Gastroesophageal sphincter (tissue), 4 donors: ENCODE results near the gene COCH. TPM values are rescaled to one million over a fixed set of nuclear protein-coding genes. Genes with fewer than 3 reads are reported as not detected.

Experiments used
- ATAC-seq: fragments of 150-250 bp; one replicate; pipeline ENCODE4 v1.9.1; 2016; ENCODE audit warnings: mild to moderate bottlenecking, moderate library complexity
- H3K27ac ChIP-seq, 4 donors: fragments of 200-600 bp; sonication (generic) in 3 of 4; 1 replicate in 3 of 4; 2 replicates in 1 of 4; pipeline ENCODE4 v1.5.1; 2016 to 2019
- H3K27me3 ChIP-seq: fragments of 200-600 bp; sonication (generic); one replicate; pipeline ENCODE4 v1.5.1; 2019
- H3K36me3 ChIP-seq, 2 donors: fragments of 200-600 bp; sonication (generic); one replicate each; pipeline ENCODE4 v1.5.1; 2019; ENCODE audit warnings: control low read depth in 1 of 2
- H3K4me1 ChIP-seq, 3 donors: fragments of 200-600 bp; sonication (generic); 1 replicate in 2 of 3; 2 replicates in 1 of 3; pipeline ENCODE4 v1.5.1; 2016 to 2019; ENCODE audit warnings: control low read depth in 2 of 3
- H3K4me3 ChIP-seq, 2 donors: fragments of 200-600 bp; sonication (generic); one replicate each; pipeline ENCODE4 v1.5.1; 2019; ENCODE audit warnings: mild to moderate bottlenecking in 1 of 2, moderate library complexity in 1 of 2
- H3K9me3 ChIP-seq, 3 donors: fragments of 200-600 bp; sonication (generic); one replicate each; pipeline ENCODE4 v1.5.1; 2017 to 2019; ENCODE audit warnings: control low read depth in 2 of 3
- EP300 ChIP-seq: sonication (generic); formaldehyde crosslinking; IDR thresholded peaks from one replicate; pipeline ENCODE4 v1.6.1; 2017; ENCODE audit warnings: antibody characterized with exemption, mild to moderate bottlenecking
- POLR2A ChIP-seq, 2 donors: fragments of 450-650 bp; IDR thresholded peaks; one replicate each; pipeline ENCODE4 v1.6.1; 2017; ENCODE audit warnings: antibody characterized with exemption in 2 of 2, mild to moderate bottlenecking in 2 of 2, moderate library complexity in 1 of 2
- POLR2AphosphoS5 ChIP-seq: sonication (generic); formaldehyde crosslinking; IDR thresholded peaks from one replicate; pipeline ENCODE4 v1.6.1; 2017; ENCODE audit warnings: antibody characterized with exemption
- whole genome bisulfite sequencing, 2 donors: methylation state at CpG; one replicate each; pipeline ENCODE4 v1.1.5; 2018; ENCODE audit warnings: low coverage in 1 of 2; 5-methylcytosine and 5-hydroxymethylcytosine counted together
- total RNA-seq, 4 donors: library from RNA; depleted of rRNA; stranded (reverse); fragments of >200 nt; gene quantifications; one replicate each; pipeline ENCODE4 v1.1.0, GENCODE V29; 2016
- TF ChIP-seq, protein P1 (sequence below), 4 experiments: fragments of 200-600 bp in 2 of 4; fragments of 450-650 bp in 2 of 4; sonication (generic) in 1 of 4; IDR thresholded peaks; one replicate each; pipeline ENCODE4 v1.5.1; 2017 to 2019; ENCODE audit warnings: antibody characterized with exemption in 4 of 4, mild to moderate bottlenecking in 2 of 4, moderate library complexity in 2 of 4

COCH gene
- total RNA-seq, 4 donors from 2014 or later: 0.16 to 5.4 (median 2.1) TPM

DNA sequence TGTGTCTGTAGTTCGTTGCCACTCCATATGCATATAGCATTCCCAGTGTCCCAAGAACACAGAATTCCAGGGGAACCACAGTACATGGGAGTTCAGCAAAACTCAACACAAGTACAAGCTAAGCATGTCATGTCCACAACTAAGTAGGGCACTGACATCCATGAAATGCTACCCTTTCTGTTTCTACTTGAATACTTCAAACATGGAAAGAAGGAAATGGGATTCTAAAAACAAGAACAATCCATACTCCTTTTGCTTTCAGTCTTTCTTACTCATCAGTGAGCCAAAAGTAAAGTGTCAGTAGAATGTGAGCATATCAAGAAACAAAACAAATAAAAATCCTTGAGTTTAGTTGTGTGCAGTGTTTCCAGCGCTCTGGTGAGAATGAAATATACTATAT lies 36.0 kb upstream of the COCH start:
- TF ChIP-seq, protein P1, sequence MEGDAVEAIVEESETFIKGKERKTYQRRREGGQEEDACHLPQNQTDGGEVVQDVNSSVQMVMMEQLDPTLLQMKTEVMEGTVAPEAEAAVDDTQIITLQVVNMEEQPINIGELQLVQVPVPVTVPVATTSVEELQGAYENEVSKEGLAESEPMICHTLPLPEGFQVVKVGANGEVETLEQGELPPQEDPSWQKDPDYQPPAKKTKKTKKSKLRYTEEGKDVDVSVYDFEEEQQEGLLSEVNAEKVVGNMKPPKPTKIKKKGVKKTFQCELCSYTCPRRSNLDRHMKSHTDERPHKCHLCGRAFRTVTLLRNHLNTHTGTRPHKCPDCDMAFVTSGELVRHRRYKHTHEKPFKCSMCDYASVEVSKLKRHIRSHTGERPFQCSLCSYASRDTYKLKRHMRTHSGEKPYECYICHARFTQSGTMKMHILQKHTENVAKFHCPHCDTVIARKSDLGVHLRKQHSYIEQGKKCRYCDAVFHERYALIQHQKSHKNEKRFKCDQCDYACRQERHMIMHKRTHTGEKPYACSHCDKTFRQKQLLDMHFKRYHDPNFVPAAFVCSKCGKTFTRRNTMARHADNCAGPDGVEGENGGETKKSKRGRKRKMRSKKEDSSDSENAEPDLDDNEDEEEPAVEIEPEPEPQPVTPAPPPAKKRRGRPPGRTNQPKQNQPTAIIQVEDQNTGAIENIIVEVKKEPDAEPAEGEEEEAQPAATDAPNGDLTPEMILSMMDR (IDR thresholded peaks at IDR 0.05): no peak
- TF ChIP-seq POLR2A (IDR thresholded peaks at IDR 0.05) (no peak), EP300 (no peak)
- Histone ChIP-seq H3K27me3 (no peaks in the 10 kb centered on the region), H3K4me1 (no peaks in the 10 kb centered on the region), H3K36me3 (no peaks in the 10 kb centered on the region), H3K4me3 (no peak overlapping the region), H3K27ac (no peak overlapping the region), H3K9me3 (no peaks in the 10 kb centered on the region)
- ATAC-seq: no peak
- 50 to 76% methylated on average over 2 of the region's 2 CpGs for WGBS, 2 donors

DNA sequence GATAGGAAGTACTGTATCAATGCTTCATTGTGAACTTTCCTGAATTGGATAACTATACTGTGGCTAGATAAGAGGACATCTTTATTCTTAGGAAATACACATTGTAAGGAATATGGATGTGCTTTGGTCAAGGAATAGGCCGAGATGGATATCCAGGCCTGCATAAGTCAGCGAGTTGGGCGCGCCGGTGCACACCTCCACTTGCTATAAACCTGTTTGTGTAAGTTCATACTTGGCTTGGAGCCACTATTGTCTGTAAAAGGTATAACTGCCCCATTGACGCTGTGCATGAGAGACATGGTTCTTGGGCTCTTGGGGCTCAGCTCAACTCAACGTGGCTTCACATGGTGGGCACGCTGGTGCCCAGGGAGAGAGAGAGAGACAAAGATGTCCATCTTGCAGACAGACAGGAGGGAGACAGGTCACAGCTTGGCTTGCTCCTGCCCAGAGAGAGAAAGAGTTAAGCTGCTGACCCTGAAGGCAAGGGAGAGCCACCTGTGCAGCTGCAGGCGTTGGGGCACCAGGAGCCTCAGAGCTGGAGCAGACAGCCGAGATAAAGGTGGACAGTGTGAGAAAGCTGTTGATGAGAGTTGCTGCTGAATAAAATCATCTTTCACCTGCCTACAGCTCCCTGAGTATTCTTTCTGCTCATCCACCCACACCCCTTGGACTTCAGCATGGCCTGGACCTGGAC lies 34.1 kb upstream of the COCH start:
- H3K27me3 ChIP-seq: no peaks in the 10 kb centered on the region
- H3K27ac ChIP-seq: no peak overlapping the region
- TF ChIP-seq POLR2AphosphoS5 (no peak), EP300 (no peak), POLR2A (IDR thresholded peaks at IDR 0.05) (no peak)
- TF ChIP-seq, protein P1 (IDR thresholded peaks at IDR 0.05): no peak
- H3K4me3 ChIP-seq: no peak overlapping the region
- no peaks in the 10 kb centered on the region for H3K36me3 ChIP-seq
- 77% methylated on average over 8 of the region's 10 CpGs; no CpG with 5 or more reads in 1 of the 2 donors for WGBS, 2 donors
- no peak for ATAC-seq
- H3K4me1 ChIP-seq: no peaks in the 10 kb centered on the region
- no peaks in the 10 kb centered on the region for H3K9me3 ChIP-seq

DNA sequence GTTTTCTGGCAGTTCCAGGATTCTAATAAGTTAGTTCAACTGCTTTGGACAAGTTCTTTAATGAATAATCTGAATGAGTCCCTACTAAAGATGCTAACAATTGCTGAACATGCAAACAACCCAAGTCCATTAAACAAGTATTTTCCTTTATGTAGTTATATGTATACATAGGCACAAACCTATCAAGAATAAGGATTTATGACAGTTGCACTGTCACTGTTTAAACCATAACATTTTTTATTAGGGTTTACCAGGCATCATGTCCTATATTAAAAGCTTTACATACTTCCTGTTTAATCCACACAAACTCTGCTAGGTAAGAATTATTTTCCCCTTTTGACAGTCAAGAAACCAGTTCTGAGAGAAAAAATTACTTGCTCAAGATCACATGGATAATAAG lies 31.9 kb upstream of the COCH start:
- H3K4me3 ChIP-seq: no peak overlapping the region
- ATAC-seq: no peak

DNA sequence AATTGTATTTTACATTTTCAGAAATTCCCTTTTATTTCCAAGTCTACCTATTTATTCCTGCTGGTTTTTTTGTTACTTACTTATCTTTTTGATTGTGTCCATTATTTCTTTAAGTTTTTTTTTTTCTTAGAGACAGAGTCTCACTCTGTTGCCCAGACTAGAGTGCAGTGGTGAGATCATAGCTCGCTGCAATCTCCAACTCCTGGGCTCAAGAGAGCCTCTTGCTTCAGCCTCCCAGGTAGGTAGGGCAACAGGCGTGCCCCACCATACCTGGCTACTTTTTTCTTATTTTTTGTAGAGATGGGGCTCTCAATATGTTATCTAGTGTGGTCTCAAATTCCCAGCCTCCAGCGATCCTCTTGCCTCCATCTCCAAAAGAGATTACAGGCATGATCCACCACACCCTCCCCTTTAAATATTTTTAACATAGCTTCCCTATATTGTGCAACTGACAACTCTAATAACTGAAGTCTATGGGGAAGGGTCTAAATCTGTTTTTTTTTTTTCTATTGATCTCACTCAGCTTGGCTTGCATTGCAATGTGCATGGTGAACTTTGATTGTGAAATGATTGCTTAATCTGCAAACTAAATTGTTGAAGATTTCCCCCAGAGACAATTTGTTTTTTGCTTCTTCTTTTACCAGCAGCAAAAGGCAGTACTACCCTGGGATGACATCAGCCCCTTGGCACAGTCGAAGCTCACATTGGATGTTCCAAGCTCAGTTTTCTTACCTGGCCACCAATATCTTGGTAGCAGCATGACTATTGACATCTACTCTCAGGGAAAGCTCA lies 25.7 kb upstream of the COCH start:
- H3K27ac ChIP-seq: no peak overlapping the region
- no peaks in the 10 kb centered on the region for H3K4me1 ChIP-seq
- no peaks in the 10 kb centered on the region for H3K36me3 ChIP-seq
- TF ChIP-seq POLR2AphosphoS5: no peak
- TF ChIP-seq, protein P1 (IDR thresholded peaks at IDR 0.05): no peak
- TF ChIP-seq EP300: no peak
- no peak for TF ChIP-seq POLR2A (IDR thresholded peaks at IDR 0.05)
- no peaks in the 10 kb centered on the region for H3K27me3 ChIP-seq
- no peak overlapping the region for H3K4me3 ChIP-seq
- WGBS, 2 donors: 86 to 100% methylated on average over 2 to 3 of the region's 4 CpGs
- no peak for ATAC-seq
- H3K9me3 ChIP-seq: no peaks in the 10 kb centered on the region

More for the DNA sequence above, 31.9 kb upstream of the COCH start:
- no peaks in the 10 kb centered on the region for H3K4me1 ChIP-seq
- no peaks in the 10 kb centered on the region for H3K27me3 ChIP-seq
- no peaks in the 10 kb centered on the region for H3K9me3 ChIP-seq
- no peak for TF ChIP-seq POLR2A (IDR thresholded peaks at IDR 0.05)
- no peak for TF ChIP-seq POLR2AphosphoS5
- TF ChIP-seq, protein P1 (IDR thresholded peaks at IDR 0.05): no peak
- H3K36me3 ChIP-seq: no peaks in the 10 kb centered on the region
- H3K27ac ChIP-seq: no peak overlapping the region

DNA sequence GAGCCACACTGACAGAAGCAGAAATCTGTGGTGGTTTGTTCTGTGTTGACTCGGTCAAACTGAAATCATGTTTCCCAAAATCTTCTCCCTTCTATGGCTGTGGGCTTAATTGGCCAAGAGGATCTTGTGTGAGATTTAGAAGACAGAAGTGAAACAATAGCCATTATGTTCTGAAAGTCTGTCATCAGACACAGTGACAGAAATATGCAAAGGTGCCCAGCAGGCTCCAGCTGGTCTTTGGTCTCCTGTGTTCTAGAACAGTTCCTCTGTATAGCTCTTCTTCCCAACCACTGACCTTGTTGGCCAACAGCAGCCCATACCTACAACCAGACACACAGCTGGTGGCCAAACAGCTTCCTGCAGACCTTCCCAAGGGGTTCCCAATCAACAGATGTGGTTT lies 25.0 kb upstream of the COCH start:
- no peak for ATAC-seq

More for the DNA sequence above, 25.0 kb upstream of the COCH start:
- Histone ChIP-seq H3K36me3 (no peaks in the 10 kb centered on the region), H3K4me3 (no peak overlapping the region), H3K27ac (no peak overlapping the region), H3K27me3 (no peaks in the 10 kb centered on the region), H3K4me1 (no peaks in the 10 kb centered on the region), H3K9me3 (no peaks in the 10 kb centered on the region)
- no CpG with 5 or more reads among the region's 1 CpG for WGBS, 2 donors
- TF ChIP-seq EP300 (no peak), POLR2A (IDR thresholded peaks at IDR 0.05) (no peak), POLR2AphosphoS5 (no peak)
- TF ChIP-seq, protein P1 (IDR thresholded peaks at IDR 0.05): no peak
